Measurements from ENCODE around the gene CHRM3. TPM values are rescaled to one million over a fixed set of nuclear protein-coding genes. Genes with fewer than 3 reads are reported as not detected.
A peak's percentile ranks its signal among the peaks of the same experiment; 100 is the strongest.
"Not testable (repeated sequence)": the region's sequence is repeated elsewhere in the genome, so short reads cannot be mapped to it uniquely, and the experiment has no call there.

Gene CHRM3
- 1.3 and 5.1 TPM in 2 replicates for total RNA-seq (2014; rRNA removed; shearing (Covaris generic))

- peak; percentile 86 for DNase-seq (ENCODE audit: low spot score)
Observed at GRCh38 chr1:239386453-239387303, at the start of gene CHRM3. Gene CHRM3, plus strand, starts transcription at chr1:239386568. Its CDS starts 520,884 bp downstream, at chr1:239907452.

- no peak for DNase-seq (ENCODE audit: low spot score)
Observed at GRCh38 chr1:239337799-239338430, 48.5 kb upstream of the CHRM3 start.

- no peak for DNase-seq (ENCODE audit: low spot score)
Observed at GRCh38 chr1:239347776-239348175, 38.6 kb upstream of the CHRM3 start.

GRCh38 chr1:239348635-239349353 is 37.6 kb upstream of the CHRM3 start:
- no peak for DNase-seq (ENCODE audit: low spot score)

GRCh38 chr1:239349699-239350098 is 36.7 kb upstream of the CHRM3 start:
- no peak for DNase-seq (ENCODE audit: low spot score)

- peak; percentile 8 for DNase-seq (ENCODE audit: low spot score)
Observed at GRCh38 chr1:239353536-239353935, 32.8 kb upstream of the CHRM3 start.

GRCh38 chr1:239354231-239354630 is 32.1 kb upstream of the CHRM3 start:
- peak; percentile 61 for DNase-seq (ENCODE audit: low spot score)

- DNase-seq (ENCODE audit: low spot score), result no peak
Observed at GRCh38 chr1:239357867-239358266, 28.5 kb upstream of the CHRM3 start.

GRCh38 chr1:239361403-239361802 is 25.0 kb upstream of the CHRM3 start:
- peak; percentile 99 for DNase-seq (ENCODE audit: low spot score)

- no peak for DNase-seq (ENCODE audit: low spot score)
Observed at GRCh38 chr1:239363930-239364329, 22.4 kb upstream of the CHRM3 start.

GRCh38 chr1:239367196-239367810 is 19.1 kb upstream of the CHRM3 start:
- DNase-seq (ENCODE audit: low spot score), result no peak

GRCh38 chr1:239368436-239369109 is 17.8 kb upstream of the CHRM3 start:
- peak; percentile 31 for DNase-seq (ENCODE audit: low spot score)

GRCh38 chr1:239370869-239371268 is 15.5 kb upstream of the CHRM3 start:
- DNase-seq (ENCODE audit: low spot score), result not testable (repeated sequence)

GRCh38 chr1:239382666-239383065 is 3.7 kb upstream of the CHRM3 start:
- no peak for DNase-seq (ENCODE audit: low spot score)

- DNase-seq (ENCODE audit: low spot score), result no peak
Observed at GRCh38 chr1:239383714-239384113, 2.7 kb upstream of the CHRM3 start.

GRCh38 chr1:239387304-239388158 is 1.2 kb downstream of the CHRM3 start:
- peak; percentile 21 for DNase-seq (ENCODE audit: low spot score)

GRCh38 chr1:239388159-239388485 is 1.8 kb downstream of the CHRM3 start:
- DNase-seq (ENCODE audit: low spot score), result no peak

GRCh38 chr1:239388578-239388977 is 2.2 kb downstream of the CHRM3 start:
- no peak for DNase-seq (ENCODE audit: low spot score)

- peak; percentile 12 for DNase-seq (ENCODE audit: low spot score)
Observed at GRCh38 chr1:239389703-239390102, 3.3 kb downstream of the CHRM3 start.

GRCh38 chr1:239392271-239392670 is 5.9 kb downstream of the CHRM3 start:
- DNase-seq (ENCODE audit: low spot score), result no peak

GRCh38 chr1:239394107-239394506 is 7.7 kb downstream of the CHRM3 start:
- no peak for DNase-seq (ENCODE audit: low spot score)

Data from A172 (cell line).